SKM-1 treated with dmso at 0.1 percent for 144 hours (cell line): Measurements from ENCODE around the gene EMX2.
"Not testable (repeated sequence)": the region's sequence is repeated elsewhere in the genome, so short reads cannot be mapped to it uniquely, and the experiment has no call there.

Experiments used
- DNase-seq: peaks from one replicate; lab custom pipeline; 2025; ENCODE audit not compliant: unreplicated experiment; lab: John Stamatoyannopoulos, UW

EMX2 gene

DNA sequence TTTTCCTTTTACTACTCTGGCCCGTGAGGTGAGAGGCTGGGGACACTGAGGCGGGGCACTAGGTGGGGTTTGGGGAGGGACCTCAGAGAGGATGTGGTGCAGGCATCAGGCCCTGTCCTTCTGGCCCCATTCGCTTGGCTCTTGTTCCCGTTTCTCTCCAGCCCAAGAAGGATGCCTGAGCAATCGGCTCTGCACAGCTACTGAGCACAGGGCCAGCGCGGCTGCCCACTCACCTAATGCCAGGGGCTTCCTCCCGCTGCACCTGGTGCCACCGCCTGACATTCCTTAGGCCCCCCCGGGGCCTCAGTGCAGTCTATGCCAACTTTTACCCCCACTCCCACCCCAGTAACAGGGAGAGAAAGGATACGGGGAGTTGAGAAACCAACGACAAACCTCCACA lies 12.5 kb downstream of the EMX2 start:
- DNase-seq, result no peak

DNA sequence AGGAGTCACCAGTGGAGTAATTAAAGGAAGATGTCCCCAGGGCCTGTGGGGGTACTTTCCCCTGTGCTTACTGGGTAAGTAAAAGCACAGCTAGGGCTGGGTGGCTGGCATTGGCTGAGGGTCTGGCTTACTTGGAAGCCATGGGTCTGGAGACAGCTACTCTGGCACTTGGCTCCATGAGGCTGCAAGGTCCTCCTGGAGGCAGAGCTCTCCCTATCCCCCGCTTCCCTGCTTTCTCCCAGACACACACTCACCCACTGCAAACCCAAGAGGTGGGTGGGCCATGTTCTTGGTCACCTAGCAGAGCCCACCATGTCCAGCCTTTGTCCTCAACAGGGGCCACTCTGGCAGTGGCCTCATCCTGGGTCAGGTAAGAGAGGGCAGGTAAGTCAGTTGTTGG lies 13.3 kb downstream of the EMX2 start:
- no peak for DNase-seq

DNA sequence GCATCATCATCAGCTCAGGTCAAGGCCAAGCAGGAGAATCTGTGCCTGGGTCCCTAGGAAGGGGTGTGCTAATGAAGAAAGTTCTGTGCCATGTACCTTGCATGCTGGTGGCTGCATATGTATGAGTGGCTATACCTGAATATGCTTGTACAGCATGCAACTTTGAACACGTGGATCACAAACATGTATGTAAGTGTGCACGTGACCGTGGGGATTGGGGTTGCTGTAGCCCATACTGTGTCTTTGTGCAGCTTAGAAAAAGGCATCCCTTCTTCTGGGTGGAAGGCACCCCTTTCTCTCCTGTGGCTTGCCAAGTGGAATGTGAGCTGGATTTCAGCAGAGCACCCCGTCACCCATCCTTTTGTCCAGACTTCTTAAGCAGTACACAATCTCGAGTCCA lies 13.8 kb downstream of the EMX2 start:
- DNase-seq, result no peak

DNA sequence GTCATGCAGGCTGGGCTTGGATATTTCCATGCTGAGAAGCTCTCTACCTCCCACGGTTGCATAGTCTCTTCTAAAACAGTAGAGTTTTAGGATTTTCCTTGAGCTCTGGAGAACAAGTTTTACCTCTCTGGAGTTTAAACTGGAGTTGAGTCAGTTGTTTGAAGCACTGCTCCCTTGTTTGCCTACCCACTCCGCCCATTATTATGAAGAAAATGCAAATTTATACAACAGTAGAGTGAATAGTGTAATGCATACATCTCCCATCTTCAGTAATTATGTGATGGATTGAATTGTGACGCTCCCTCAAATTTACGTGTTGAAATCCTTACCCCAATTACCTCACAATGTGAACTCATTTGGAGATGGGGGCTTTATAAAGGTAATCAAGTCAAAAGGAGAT lies 17.2 kb downstream of the EMX2 start:
- DNase-seq, result no peak

DNA sequence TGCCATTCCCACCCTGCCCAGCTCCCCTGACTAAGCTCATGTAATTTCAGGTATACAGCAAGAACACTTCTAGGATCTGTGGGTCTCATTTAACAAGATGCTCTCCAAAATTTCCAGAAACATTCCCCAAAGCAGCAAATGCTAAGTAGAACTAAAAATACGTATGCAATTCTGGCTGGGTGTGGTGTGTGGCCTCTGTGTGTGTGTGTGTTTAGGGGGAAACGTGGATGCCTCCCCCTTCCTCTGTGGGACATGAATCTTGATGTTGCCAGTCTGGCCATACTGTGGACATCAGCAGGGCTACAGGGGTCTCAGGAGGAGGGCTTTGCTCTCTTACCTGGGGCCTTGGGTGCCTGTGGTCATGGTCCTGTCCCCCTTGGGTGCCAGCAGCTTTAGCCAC lies 18.4 kb downstream of the EMX2 start:
- DNase-seq, result no peak

DNA sequence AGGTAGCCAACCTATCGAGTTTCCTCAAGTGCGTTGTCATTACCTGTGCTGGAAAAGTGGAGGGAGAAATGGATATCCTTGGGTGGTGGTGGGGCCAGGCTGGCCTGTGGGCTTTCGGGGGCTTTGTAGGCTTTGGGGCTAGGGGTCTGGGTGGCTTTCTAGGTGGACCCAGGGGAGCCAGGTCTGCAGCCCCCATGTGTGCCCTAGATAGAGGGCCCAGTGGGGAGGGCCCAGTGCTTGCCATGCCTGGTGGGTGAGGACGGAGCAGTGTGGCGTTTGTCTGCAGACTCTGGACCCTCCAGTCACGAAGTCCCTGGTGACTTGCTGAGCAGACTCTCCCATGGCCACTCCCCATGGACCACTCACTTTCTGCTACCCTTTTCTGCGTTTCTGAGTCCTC lies 19.7 kb downstream of the EMX2 start:
- no peak for DNase-seq

DNA sequence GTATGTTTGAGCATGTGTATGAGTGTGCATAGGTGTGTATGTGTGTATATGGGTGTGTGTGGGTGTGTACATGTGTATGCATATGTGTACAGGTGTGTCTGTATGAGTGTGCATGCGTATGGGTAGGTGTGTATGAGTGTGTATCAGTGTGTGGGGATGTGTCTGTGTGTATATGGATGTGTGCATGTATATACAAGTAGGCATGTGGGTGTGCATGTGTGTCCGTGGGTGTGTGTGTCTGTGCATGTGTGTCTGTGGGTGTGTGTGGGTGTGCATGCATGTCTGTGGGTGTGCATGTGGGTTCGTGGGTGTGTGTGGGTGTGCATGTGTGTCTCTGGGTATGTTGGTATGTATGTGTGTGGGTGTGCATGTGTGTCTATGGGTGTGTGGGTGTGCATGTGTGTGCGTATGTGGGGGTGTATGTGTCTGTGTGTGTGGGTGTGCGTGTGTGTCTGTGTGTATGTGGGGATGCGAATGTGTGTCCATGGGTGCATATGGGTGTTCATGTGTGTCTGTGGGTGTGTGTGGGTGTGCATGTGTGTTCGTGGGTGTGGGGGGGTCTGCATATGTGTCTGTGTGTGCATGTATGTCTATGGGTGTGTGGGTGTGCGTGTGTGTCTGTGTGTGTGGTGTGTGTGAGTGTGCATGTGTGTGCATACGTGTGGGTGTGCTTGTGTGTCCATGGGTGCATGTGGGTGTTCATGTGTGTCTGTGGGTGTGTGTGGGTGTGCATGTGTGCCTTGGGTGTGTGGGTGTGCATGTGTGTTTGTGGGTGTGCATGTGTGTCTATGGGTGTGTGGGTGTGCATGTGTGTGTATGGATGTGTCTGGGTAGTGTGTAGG lies 20.6 kb downstream of the EMX2 start:
- no peak for DNase-seq

DNA sequence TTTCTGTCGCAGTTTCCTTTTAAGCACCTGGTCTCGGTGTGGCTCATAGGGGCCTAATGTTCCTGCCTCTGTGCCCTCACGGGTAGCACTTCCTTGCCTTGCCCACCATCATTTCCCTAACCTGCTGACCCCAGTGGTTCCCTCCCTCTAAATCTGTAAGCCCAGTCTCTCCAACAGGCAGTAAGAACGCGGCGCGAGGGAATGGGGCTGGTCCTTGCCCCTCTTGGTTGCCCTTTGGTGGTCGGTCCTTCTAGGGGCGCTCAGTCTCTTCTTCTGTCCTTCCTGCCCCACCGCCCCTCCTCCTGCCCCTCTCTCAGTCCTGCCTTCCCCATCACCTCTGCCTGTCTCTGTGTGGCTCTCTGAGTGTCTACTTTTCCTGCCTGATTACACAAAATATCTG lies 21.2 kb downstream of the EMX2 start:
- no peak for DNase-seq

DNA sequence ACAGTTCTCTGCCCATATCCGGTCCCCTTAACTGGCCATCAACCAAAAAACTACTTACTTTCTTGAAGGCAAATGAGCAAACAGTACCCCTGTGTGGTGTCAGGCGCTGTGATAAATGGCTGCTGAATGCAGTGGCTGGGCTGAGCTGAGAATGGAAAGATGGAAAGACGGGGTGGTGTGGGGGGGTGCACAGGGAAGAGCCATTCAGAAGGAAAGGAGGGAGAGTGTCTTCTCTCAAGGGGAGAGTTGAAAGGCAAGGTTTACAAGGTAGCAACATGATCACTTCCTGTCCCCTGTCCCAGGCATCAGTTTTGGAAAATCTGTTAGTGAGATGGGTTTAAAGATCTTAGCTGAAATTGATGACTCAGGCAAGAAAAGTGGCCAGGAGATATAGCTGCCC lies 22.5 kb downstream of the EMX2 start:
- no peak for DNase-seq

DNA sequence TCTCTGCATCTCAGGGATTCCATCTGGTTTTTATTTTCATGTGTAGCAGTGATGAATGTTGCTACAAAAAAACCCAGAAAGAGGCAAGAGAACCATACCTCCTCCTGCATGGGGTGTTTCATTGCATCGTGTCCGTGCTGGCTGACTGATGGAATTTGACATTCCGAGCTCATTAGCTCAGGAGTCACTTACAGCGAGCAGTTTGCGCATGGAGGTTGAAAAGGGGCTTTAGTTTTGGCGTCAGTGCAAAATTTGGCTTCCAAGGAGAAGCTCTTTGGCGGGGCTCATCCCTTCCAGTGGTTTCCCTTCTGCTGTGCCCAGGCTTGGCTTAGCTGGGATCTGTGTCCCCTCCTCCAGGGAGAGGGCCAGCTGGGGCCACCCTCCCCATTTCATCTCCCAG lies 25.8 kb downstream of the EMX2 start:
- DNase-seq, result no peak

DNA sequence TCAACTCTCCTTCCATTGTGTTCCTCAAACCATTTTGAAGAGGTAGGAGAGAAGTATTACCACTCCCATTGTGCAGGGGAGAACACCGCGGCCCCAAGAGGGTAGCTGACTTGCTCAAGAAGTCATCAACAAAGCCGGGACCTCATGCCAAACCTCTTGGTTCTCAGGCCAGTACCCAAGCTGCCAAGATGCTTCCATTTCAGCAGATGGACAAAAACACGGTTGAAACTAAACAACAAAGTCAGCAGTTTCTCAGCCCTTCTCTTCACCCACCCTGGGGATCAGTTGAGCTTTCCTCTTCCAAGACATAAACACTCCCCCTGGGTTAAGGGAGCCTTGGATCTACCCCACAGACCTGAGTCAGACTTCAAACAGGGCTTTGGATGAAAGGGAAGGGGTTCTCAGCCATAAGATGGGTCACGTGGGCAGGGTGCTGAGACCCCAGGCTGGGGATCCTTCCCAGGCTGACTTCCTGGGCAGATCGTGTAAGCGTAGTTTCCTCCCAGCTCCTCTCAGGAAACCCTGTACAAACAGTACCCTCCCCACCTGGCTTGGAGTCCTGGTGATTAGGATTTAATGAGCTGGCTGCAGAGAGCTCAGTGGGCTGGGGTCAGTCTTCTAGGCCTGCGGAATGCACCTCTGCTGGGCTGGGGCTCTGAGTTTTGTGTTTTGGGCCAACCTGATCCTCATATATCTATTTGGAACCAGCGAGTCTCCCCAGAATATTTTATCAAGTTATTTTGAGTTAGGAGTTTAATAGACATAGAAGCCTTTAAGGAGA lies 27.3 kb downstream of the EMX2 start:
- no peak for DNase-seq

DNA sequence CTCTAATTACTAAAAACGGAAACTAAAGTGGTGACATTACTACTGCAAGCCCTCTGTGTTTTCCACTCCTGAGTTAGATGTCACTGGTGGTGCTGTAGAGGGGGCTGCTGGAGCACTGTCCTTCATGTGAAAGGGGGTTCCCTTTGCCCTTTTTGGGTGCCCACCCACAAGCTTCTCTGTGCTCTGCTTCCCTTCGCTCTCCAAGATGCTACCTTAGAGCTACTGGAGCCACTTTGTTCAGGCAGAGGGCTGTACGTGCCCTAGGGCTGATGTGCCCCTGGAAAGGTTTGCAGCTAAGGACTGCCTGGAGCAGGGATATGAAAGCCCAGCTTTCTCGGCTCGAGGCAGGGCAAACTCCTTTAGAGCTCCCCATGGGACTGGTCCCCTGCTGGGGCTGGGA lies 28.3 kb downstream of the EMX2 start:
- DNase-seq, result no peak

DNA sequence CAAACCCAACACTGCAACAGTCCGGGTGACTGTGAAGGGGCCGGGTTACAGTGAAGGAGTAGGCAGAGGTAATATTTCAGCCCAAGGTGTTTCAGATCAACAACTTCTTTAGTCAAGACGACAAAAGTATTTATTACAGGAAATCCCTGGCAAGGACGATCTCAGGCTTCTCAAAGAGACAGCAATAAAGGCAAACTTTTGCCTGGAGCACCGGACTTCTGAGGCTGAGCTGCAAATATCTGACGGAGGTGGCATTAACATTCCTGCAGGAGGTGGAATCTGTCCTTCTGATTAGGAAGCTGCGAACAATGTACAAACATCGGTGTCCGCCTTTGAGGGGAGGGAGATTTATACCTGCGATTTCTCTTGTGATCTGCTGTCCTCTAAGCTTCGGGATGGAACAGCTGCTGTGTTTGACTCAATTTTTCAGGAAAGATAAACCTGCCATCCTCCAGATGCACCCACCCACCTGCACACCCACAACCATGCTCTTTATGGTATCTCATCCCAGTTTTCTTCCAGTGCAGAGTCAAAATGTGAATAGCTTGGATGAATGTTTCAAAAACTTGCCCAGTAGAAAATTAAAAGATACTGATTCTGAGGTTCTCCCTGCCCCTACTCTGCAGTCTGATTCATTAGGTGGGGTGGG lies 32.1 kb downstream of the EMX2 start:
- no peak for DNase-seq

DNA sequence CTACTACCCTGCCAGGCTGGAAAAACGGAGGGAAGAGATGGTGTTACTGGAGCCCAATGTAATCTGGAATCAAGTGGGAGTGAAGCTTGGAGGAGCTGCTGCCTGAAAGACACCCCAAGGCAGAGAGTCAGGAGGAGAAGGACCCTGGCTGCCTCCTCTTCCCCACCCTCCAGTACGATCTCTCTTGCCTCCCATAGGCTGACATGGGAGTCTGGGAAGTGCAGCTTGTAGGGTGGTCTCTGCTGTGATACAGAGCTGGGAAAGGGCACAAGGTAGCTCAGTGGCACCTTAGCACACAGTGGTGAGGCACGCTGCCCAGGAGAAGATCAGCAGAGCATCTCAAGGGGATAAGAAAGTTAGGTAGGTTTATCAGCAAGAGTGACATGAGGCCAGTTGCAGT lies 35.9 kb downstream of the EMX2 start:
- no peak for DNase-seq

DNA sequence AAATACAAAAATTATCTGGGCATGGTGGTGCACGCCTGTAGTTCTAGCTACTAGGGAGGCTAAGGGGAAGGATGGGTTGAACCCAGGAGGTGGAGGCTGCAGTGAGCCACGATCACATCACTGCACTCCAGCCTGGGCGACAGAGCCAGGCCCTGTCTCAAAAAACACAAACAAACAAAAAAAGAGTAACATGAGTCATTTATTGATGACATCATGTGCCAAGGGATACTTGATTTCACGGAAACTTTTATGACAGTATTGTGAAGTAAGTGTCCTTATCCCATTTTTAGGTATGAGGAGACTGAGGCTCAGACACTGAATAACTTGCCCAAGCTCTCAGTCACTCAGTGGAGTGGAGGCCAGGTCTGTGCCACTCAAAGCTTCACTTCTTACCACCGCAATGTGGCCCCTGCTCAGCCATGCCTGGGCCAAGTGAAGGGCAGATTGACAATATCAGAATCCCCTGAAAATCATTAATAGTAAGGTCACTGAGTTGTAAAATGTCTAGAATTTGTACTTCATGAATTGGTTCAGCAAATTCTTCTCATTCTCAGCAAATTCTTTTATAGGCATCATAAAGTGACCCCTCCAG lies 36.5 kb downstream of the EMX2 start:
- DNase-seq, result no peak

DNA sequence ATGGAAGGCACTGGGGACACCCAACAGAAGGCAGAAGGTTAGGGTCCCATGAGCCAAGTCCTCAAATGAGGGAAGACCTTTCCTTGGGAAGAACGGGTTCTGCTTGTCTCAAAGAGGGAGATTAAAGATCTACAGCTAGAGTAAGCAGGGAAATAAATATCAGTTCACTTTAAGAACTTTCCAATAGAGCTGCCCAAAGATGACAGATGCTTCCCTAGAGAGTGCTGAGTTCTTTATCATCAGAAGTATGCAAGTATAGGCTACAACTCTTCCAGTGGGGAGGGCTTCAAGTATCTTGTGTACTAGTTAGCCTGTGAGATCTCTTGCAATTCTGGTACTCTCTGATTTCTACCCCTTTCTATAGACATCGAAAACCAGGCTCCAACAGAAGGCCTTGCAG lies 39.4 kb downstream of the EMX2 start:
- no peak for DNase-seq

DNA sequence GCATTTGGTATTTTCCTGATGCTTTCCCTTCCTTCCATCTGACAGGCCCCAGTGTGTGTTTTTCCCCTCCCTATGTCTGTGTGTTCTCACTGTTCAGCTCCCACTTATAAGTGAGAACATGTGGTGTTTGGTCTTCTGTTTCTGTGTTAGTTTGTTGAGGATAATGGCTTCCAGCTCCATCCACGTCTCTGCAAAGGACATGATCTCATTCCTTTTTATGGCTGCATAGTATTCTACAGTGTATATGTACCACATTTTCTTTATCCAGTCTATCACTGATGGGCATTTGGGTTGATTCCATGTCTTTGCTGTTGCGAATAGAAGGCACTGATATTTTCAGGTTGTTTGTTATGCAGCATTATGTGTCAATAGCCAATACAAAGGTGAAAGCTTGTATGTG lies 42.3 kb downstream of the EMX2 start:
- not testable (repeated sequence) for DNase-seq

DNA sequence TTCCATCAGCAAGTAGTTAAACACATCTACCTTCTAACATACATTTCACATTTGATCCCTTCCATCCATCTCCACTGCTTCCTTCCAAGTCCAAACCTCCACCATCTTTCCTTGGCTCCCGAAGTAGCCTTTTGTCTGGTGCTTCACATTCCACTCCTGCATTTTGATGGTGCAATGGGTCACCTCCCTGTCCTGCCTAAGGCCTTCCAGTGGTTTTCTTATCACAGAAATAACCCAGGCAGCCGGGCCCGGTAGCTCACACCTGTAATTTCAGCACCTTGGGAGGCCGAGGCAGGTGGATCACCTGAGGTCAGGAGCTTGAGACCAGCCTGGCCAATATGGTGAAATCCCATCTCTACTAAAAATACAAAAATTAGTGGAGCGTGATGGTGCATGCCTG lies 44.5 kb downstream of the EMX2 start:
- no peak for DNase-seq

DNA sequence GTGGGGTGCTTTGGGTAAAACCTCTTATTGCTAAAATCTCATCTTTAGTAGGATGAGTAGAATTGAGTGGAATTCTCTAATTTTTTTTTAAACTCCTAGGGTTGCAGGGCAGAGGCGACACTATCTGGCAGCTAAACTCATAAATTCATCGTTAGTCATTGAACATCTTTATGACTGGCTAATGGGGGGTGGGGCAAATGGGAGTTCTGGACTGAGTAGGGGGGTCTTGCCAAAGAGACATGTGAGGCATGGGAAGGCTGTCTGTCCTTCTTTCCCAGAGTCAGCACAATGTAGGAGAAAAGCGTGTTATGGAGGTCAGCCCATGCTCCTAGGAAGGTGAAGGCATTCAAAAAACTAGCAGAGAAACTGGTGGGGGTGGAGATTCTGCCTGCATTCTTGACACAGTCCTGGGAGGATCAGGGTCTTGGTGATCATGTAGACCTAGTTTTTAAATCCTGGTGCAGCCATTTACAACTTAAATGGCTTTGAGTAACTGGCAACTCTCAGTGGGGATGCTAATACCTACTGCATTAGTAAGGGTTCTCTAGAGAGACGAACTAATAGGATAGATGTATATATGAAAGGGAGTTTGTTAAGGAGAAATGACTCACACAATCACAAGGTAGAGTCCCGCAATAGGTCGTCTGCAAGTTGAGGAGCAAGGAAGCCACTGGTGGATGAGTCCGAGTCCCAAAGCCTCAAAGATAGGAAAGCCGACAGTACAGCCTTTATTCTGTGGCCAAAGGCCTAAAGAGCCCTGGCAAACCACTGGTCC lies 47.7 kb downstream of the EMX2 start:
- no peak for DNase-seq

DNA sequence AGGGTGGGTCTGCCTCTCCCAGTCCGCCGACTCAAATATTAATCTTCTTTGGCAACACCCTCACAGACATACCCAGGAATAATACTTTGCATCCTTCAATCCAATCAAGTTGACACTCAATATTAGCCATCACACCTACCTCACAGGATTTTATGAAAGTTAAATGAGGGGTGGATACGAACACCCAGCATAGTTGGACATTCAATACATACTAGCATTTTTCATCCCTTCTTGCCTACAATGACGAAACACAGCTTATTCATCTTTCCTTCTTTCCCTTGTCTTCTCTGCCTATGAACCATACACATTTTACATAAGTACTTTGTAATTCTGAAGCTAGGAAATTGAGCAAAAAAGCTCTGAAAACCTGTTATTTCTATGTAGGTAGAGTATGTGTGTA lies 48.5 kb downstream of the EMX2 start:
- no peak for DNase-seq

DNA sequence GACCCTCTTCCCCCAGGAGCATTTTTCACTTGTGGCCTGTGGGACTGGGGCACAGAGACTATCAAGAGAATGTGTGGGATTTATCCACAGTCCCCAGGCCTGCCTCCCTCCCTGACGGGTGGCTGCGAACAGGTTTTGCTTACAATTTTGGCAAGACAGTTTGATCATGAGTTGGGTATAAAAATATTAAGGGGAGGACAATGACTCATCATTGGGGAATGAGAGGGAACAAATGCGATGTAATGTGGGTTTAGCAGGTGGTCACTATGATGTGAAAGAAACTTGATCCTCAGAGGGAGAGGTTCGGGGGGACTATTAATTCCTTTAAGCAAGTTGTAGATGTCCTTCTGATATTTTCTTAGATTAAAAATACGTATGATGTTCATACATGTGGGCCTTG lies 52.2 kb downstream of the EMX2 start:
- no peak for DNase-seq
